Left ventricle myocardium inferior (tissue), 1 donor: ENCODE data around the gene GPR119. TPM values are rescaled to one million over a fixed set of nuclear protein-coding genes. Genes with fewer than 3 reads are reported as not detected.
"Not testable (repeated sequence)": the region's sequence is repeated elsewhere in the genome, so short reads cannot be mapped to it uniquely, and the experiment has no call there.

ENCODE experiments used
- DNase-seq: peaks from one replicate; pipeline ENCODE4 v3.0.0-alpha.2; 2020
- H3K27ac ChIP-seq: fragments of 200-600 bp; replicated peaks from 2 replicates; pipeline ENCODE4 v1.8.0; 2021
- H3K27me3 ChIP-seq: fragments of 200-600 bp; 2 replicates; pipeline ENCODE4 v1.8.0; 2021; ENCODE audit warnings: low read depth
- H3K36me3 ChIP-seq: fragments of 200-600 bp; 2 replicates; pipeline ENCODE4 v1.8.0; 2021
- H3K4me1 ChIP-seq: fragments of 200-600 bp; 2 replicates; pipeline ENCODE4 v1.8.0; 2021
- H3K4me3 ChIP-seq: fragments of 200-600 bp; 2 replicates; pipeline ENCODE4 v1.8.0; 2021; ENCODE audit warnings: mild to moderate bottlenecking, moderate library complexity
- H3K9me3 ChIP-seq: fragments of 200-600 bp; replicated peaks from 2 replicates; pipeline ENCODE4 v1.8.0; 2021
- intact Hi-C: fragments of 100-400 bp; cut with micrococcal nuclease; formaldehyde crosslinking; loops from one replicate; pipeline ENCODE4 v1.11.0; 2022
- total RNA-seq: library from RNA; stranded (reverse); fragmentation: NEBNext Ultra II Directional; extraction: Animal tissue kit (Norgen Biotek cat#: 25700); gene quantifications from one replicate; pipeline ENCODE4 v1.2.1, GENCODE V29; 2021
- TF ChIP-seq, protein P1 (sequence below): fragments of 200-600 bp; IDR thresholded peaks from 2 replicates; pipeline ENCODE4 v1.8.0; 2021; ENCODE audit warnings: antibody characterized with exemption, mild to moderate bottlenecking, borderline replicate concordance
- donor health status: DM: no; HTN: yes; CAD: no; lungs with severe emphysema.

The GPR119 gene
- total RNA-seq, 1 donor from 2014 or later = not detected

DNA sequence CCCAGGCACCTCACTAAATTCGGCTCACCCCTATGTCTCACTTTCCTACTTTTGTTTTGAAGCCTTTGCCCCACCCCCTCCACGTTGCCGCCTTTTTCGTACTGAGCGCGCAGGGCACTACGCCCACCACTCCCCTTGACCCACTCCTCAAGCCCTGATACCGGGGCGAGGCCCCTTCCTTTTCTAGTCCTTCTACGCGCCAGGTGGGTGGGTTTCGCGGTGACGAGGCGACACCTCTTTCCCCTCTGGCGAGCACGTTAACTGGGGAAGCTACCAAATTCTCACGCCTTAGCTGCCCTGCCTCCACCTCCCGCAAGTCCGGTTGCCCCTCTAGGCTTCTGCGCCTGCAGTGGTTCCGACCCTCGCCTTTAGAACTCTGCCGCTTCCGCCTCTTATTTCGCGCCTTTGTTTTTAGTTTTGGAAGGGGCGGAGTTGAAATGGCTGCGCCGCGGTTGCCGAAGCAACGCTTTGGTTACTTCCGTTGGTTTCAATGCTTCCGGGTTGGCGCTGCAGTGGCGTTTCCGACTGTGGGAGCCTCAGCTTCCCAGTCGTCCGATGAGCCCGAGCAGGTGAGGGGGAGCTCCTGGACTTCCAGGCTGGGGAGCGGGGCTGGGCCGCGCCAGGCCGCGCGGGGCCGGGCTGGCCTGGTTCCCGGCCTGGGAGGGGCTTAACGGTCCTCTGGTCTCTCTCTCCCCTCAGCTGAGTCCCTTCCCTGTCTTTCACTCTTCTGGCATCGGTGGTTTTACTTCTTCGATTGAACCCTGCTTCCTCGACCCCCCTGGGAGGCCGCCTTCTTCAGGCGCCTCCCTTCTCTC is 45.9 kb downstream of the GPR119 start, which contains the start of gene SLC25A14:
Gene SLC25A14, plus strand, starts transcription at position 512 of the 815 bp plus-strand sequence. CDS start 360 bp downstream, outside the sequence.
- H3K4me1 ChIP-seq = peaks cover 17% of the 10 kb centered on the region
- no peaks in the 10 kb centered on the region for H3K27me3 ChIP-seq
- no peaks in the 10 kb centered on the region for H3K9me3 ChIP-seq
- TF ChIP-seq, protein P1, sequence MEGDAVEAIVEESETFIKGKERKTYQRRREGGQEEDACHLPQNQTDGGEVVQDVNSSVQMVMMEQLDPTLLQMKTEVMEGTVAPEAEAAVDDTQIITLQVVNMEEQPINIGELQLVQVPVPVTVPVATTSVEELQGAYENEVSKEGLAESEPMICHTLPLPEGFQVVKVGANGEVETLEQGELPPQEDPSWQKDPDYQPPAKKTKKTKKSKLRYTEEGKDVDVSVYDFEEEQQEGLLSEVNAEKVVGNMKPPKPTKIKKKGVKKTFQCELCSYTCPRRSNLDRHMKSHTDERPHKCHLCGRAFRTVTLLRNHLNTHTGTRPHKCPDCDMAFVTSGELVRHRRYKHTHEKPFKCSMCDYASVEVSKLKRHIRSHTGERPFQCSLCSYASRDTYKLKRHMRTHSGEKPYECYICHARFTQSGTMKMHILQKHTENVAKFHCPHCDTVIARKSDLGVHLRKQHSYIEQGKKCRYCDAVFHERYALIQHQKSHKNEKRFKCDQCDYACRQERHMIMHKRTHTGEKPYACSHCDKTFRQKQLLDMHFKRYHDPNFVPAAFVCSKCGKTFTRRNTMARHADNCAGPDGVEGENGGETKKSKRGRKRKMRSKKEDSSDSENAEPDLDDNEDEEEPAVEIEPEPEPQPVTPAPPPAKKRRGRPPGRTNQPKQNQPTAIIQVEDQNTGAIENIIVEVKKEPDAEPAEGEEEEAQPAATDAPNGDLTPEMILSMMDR = no peak
- peak within 1 kb of the TSS; percentile 81 for H3K4me3 ChIP-seq
- intact Hi-C loops = no loop called here
- DNase-seq = peak; percentile 65
- H3K27ac ChIP-seq = peak within 1 kb of the TSS; percentile 65
- no peaks in the 10 kb centered on the region for H3K36me3 ChIP-seq

DNA sequence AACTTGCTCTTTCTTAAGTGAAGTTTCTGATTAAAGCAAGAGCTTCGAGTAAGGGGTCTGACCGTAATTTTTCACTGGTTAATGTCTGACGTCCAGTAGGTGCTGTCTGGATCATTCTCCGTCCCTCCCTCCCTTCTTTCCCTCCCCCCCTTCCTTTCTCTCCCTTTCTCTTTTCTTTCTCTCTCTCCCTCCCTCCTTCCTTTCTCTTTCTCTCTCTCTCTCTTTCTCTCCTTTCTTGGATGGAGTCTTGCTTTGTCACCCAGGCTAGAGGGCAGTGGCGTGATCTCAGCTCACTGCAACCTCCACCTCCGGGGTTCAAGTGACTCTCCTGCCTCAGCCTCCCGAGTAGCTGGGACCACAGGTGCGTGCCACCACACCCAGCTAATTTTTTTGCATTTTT is 46.6 kb downstream of the GPR119 start:
- intact Hi-C loops = not testable (repeated sequence)
- Histone ChIP-seq H3K4me3 (peak overlapping the region; percentile 81), H3K4me1 (peaks cover 17% of the 10 kb centered on the region)

DNA sequence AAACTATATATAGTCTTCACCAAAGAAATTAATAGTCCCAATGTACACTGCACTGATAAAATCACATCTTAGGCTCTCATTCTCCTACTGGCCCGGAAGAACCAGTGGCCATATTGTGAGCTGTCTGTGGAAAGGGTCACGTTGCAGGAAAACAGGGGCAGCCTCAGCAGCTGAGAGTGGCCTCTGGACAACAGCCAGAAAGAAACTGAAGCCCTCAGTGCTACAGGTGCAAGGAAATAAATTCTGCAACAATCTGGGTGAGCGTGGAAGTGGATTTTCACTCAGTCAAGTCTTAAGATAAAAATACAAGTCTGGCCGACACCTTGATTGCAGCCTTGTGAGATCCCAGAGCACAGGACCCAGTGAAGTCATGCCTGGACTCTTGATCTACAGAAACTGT is 48.9 kb downstream of the GPR119 start:
- H3K4me3 ChIP-seq = no peak overlapping the region
- intact Hi-C loops = no loop called here
- no peak for DNase-seq
- TF ChIP-seq, protein P1 = no peak
- no peaks in the 10 kb centered on the region for H3K9me3 ChIP-seq
- no peak overlapping the region for H3K27ac ChIP-seq
- H3K27me3 ChIP-seq = no peaks in the 10 kb centered on the region
- no peaks in the 10 kb centered on the region for H3K36me3 ChIP-seq
- H3K4me1 ChIP-seq = peaks cover 17% of the 10 kb centered on the region

More for the DNA sequence above, 46.6 kb downstream of the GPR119 start:
- not testable (repeated sequence) for H3K27ac ChIP-seq, H3K36me3 ChIP-seq, H3K27me3 ChIP-seq, DNase-seq, H3K9me3 ChIP-seq

Other genes with a start within 250 kb of the GPR119 start
- 127 TPM for gene AIFM1, start 219.8 kb downstream of the GPR119 start, total RNA-seq
- 0.41 TPM for gene RAB33A, start 213.7 kb downstream of the GPR119 start, total RNA-seq
- gene ZNF280C, start 116.8 kb downstream of the GPR119 start, total RNA-seq = 1.5 TPM
- 6.7 TPM for gene SLC25A14, start 45.8 kb downstream of the GPR119 start, total RNA-seq
- 11.6 TPM for gene RBMX2, start 16.3 kb upstream of the GPR119 start, total RNA-seq